LNCAP (cell line): ENCODE results near the gene NUDCD3.

Source experiments
- CTCF ChIP-seq: fragments of 450-650 bp; IDR thresholded peaks from 2 replicates; pipeline ENCODE4 v1.5.1; 2017; ENCODE audit warnings: mild to moderate bottlenecking

The NUDCD3 gene

DNA sequence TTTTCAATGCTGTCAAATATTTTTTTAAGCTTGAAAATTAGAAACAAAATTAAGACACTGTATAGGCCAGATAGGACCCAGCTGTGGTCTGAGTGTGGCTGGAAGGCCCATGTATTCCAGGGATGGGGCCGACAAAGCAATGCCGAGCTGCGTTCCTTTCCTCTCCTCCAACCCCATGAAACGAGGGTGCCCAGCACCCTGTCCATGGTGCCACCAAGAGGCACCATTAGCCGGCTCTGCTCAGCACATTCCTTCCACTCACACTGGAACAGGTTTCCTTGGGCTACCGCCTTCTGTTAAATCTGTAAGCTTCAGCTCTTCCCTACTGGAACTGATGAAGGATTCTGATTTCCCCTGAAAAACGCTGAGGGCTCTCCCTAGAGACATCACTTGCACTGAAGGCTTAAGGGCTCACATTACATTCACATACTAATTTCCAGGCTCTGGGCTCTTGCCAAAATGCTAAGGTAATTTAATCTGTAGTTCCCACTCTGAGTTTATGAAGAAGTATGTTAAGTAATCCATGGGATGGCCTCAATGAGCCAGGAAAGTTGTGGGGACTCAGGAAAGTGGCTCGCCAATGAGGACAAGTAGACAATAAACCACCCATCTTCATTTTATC is 91.4 kb downstream of the NUDCD3 start:
- TF ChIP-seq CTCF: no peak

DNA sequence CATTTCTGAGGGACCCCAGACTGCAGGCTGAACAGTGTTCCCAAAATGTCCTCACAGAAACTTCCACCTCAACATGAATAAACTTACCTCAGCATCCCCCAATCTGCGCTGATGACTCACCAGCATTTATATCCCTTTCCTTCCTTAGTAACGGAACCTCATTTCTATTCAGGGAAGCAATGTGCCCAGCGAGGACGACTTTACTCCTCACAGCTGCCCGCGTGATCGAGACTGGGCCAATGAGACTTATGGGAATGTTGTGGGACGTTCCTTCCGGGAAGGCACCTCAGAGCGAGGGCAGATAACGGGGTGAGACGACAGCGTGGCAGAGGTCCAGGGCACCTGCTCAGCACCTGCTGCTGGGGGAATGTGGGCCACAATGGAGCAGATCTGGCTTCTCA is 91.9 kb downstream of the NUDCD3 start:
- TF ChIP-seq CTCF: no peak

- no peak for TF ChIP-seq CTCF
These were observed 93.4 kb downstream of the NUDCD3 start for GRCh38 chr7:44396931-44397545.

DNA sequence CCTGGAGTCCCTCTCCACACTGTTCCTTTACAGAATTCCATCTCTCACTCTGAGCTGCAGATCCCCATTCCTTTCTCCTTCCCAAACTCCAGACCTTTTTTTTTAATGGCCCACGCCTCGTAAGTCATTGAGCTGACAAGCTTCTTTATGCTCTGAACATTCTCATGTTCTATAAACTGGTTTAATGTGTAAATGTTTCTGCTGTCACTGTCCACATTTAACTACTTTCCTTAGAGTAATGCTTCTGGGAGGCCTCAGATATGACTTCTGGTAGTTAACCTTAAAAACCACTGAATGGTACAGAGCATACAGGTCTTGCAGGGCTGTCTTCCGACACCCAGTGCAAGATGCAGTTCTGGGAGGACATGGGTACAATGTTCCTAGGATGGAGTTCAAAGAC is 94.0 kb downstream of the NUDCD3 start:
- no peak for TF ChIP-seq CTCF

- TF ChIP-seq CTCF: no peak
These were observed 95.4 kb downstream of the NUDCD3 start for GRCh38 chr7:44395067-44395466.

- no peak for TF ChIP-seq CTCF
These were observed 95.8 kb downstream of the NUDCD3 start for GRCh38 chr7:44394636-44395035.

DNA sequence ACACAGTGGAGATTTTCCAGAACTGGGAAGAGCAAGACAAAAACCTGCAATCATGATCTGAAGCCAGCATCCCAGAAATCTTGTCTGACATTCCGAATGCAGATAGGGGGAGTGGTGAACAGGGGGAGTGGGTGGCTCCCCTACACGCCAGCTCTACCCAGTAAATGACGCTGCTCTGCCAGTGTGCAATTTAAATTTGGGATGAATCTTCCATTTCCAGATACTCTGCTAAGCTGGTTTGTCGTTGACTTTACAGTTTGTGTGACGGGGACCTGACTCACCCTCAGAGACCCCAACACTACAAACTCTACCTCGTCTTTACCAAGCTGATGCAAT is 96.4 kb downstream of the NUDCD3 start:
- TF ChIP-seq CTCF: no peak
